ENCODE results near the gene CHIT1.

- TF ChIP-seq CTCF (IDR thresholded peaks at IDR 0.05): no peak
- TF ChIP-seq POLR2A (IDR thresholded peaks at IDR 0.05): no peak
Observed at GRCh38 chr1:203173011-203173555, 56.4 kb downstream of the CHIT1 start.
